Sigmoid colon (tissue), 4 donors: ENCODE results near the gene SLC35E1.

Source experiments
- CTCF ChIP-seq, 4 experiments: fragments of 450-650 bp in 3 of 4; fragments of 200-600 bp in 1 of 4; IDR thresholded peaks; one replicate each; pipeline ENCODE4 v1.5.1; 2016 to 2019; ENCODE audit warnings: antibody characterized with exemption in 4 of 4, mild to moderate bottlenecking in 3 of 4, moderate library complexity in 2 of 4
- EP300 ChIP-seq, 4 donors: sonication (generic); formaldehyde crosslinking; IDR thresholded peaks; one replicate each; pipeline ENCODE4 v1.6.1; 2017; ENCODE audit warnings: antibody characterized with exemption in 4 of 4

DNA sequence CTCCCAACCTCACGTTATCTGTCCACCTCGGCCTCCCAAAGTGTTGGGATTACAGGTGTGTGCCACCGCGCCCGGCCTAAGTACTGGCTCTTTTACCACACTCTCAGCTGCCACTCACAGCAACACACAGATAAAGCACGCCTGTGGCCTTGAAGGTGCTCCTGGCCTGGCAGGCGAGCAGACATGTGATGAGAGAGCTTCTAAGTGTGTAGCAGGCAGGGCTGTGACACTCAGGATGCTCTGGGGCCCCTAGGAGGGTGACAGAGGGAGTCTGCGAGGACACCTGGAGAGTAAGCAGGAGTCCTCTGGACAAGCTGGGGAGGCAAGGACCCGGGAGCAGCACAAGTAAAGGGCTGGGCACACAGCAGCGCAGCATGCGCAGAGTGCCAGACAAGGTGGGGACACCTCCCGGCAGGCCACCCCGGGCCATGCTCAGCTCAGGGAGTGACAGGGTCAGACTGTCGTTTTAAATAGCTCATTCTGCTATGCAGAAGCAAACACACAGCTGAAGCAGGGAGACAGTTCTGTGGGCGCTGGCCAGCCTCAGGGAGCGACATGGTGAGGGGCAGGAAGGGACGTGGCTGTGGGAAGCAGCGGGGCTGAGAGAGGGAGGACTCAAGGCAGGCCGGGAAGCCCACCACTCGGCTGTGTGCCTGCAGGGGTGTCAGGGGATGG is 29.3 kb upstream of the SLC35E1 start:
- no peak for TF ChIP-seq EP300 (IDR thresholded peaks at IDR 0.05)
- no peak for TF ChIP-seq CTCF (IDR thresholded peaks at IDR 0.05)
